ENCODE measurements around the gene MAD2L2.

Gene MAD2L2

GRCh38 chr1:11681071-11681771 lies at the start of gene MAD2L2:
Gene MAD2L2 (minus strand): TSS chr1:11681148. CDS start chr1:11680601, 547 bp downstream.
- peak; percentile 83 for DNase-seq (ENCODE audit: low read depth)

DNA sequence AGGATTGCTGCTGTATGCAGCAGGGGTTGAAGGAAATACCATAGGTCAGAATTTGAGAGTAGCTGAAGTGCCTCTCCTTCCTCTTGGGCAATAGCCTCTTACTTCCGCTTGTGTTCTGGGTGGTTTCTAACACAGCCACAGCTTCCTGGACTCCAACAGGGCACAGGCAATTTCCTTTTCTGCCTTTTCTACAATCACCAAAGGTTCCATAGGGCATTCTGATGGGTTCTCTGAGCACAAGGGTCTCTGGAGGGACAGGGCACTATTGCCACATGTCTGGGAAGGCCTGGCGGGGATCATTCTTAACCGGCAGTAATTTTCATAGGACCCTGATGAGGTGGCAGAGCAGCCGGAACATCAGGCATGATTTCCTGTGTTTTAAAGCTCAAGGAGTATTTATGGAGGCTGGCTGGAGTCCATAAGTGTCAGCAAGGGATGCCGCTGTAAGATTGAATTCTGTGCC lies 49.5 kb upstream of the MAD2L2 start:
- DNase-seq (ENCODE audit: low read depth) = peak; percentile 19

- DNase-seq (ENCODE audit: low read depth) = no peak
These were observed 48.8 kb upstream of the MAD2L2 start for GRCh38 chr1:11729498-11730428.

DNA sequence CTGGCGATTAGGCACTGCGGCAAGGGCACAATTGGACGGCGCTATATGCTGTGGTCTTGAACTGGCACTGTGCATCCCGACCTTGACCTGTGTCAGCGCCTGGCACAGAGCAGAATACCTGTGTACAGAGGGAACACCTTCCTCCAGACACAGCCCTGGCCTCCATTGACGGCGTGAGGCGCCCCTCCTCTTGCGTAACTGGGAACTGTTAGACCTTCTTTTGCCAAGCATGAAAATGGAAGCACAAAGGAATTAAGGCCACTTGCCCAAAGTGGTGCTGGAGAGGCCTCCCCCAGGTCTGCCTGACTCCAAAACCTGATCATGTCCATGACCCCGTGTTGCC lies 48.2 kb upstream of the MAD2L2 start:
- no peak for DNase-seq (ENCODE audit: low read depth)

DNA sequence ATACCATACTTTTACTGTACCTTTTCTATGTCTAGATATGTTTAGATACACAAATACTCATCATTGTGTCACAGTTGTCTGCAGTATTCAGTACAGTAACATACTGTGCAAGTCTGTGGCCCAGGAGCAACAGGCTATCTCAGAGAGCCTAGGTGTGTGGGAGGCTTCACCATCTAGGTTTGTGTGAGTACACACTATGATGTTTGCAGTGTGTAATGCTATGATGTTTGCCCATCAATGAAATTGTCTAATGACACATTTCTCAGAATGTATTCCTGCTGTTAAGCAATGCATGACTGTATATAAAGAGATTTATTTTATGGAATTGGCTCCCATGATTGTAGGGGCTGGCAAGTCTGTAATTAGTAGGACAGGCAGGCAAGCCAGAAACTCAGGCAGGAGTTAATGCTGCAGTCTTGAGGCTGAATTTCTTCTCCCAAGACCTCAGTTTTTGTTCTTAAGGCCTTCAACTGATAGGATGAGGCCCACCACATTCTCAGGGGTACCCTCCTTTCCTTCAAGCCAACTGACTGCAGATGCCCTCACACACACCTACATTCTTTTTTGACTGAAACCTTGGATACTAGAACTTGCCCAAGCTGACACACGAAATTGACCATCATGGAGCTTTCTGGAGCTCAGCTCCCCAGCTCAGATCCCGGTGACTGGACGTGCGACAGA lies 47.3 kb upstream of the MAD2L2 start:
- DNase-seq (ENCODE audit: low read depth) = no peak

DNA sequence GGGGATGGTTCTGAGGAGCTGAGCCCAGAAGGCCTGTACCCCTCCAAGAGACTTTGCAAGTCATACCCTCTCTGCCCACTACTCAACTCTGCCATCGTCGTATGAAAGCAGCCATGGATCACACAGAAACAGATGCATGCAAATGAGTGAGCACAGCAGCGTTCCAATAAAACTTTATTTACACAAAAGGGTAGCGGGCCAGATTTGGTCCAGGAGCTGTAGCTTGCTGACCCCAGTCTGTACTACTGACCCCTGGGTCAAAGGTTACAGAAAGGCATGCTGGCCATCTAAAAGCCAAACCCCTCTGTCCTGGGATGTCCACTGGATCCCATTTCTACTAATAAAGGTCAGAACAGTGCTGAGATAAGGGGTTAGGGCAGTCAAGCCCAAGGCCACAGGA lies 46.2 kb upstream of the MAD2L2 start:
- no peak for DNase-seq (ENCODE audit: low read depth)

- DNase-seq (ENCODE audit: low read depth) = no peak
These were observed 44.7 kb upstream of the MAD2L2 start for GRCh38 chr1:11725616-11726015.

GRCh38 chr1:11722538-11722937 lies 41.6 kb upstream of the MAD2L2 start:
- no peak for DNase-seq (ENCODE audit: low read depth)

DNA sequence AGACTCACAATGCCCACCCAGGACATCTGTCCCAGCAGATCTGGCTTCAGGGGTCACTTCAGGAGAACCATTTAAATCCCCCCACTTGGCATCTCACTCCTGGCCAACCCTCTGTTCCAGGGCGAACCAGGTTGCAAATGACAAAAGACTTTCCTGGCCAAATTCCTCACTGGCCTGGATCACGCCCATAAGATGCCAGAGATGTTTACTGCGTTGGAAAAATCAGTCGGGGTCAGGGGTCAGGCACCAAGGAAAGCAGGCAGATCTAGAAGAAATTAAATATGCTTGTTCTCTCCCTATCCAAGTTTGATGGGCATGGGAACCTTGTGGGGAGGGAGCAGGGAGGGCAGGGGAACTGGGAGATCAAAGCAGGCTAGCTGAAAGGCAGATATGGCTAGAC lies 40.4 kb upstream of the MAD2L2 start:
- DNase-seq (ENCODE audit: low read depth) = no peak

DNA sequence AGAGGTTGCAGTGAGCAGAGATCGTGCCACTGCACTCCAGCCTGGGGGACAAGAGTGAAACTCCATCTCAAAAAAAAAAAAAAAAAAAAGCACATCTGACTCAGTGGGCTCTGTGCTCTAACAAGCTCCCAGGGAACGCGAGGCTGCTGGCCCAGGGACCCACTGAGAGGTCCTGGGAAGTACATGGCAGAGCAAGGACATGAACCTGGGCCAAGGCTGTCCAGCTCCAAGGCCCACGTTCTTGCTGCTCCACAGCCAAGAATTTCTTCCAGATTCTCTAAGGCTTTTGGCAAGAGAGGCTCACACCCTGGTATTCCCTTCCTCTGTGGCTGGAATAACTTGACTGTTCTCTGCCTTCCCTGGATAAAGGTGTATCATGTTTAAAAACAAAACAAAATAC lies 39.6 kb upstream of the MAD2L2 start:
- DNase-seq (ENCODE audit: low read depth) = no peak

GRCh38 chr1:11720033-11720376 lies 39.1 kb upstream of the MAD2L2 start:
- DNase-seq (ENCODE audit: low read depth) = no peak

DNA sequence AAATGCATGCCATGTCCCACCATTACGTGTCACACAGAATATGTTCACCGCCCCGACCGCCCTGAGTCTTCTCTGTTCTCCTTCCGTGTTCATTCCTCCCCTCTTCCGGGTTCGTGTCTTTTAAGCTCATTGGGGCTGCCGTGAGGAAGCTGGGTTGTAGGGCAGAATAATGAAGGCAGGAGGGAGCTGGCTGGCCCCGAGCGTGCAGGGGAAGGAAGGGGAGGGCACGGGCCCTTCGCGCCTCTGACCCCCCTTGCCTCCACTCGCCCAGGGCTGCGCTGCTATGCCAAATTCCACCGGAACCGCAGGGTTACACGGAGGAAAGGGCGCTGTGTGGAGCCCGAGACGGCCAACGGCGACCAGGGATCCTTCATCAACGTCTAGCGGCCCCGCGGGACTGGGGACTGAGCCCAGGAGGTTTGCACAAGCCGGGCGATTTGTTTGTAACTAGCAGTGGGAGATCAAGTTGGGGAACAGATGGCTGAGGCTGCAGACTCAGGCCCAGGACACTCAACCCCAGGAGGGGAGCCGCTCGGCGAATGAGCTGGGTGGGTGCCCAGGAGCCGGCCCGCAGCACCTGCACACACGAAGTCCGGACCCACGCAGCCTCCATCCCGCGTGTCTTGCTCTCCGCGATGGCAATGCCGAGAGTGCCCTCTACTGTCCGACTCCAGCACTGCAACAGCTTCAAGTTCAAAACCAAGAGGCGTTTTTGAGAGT lies 38.5 kb upstream of the MAD2L2 start:
- DNase-seq (ENCODE audit: low read depth) = peak; percentile 78

DNA sequence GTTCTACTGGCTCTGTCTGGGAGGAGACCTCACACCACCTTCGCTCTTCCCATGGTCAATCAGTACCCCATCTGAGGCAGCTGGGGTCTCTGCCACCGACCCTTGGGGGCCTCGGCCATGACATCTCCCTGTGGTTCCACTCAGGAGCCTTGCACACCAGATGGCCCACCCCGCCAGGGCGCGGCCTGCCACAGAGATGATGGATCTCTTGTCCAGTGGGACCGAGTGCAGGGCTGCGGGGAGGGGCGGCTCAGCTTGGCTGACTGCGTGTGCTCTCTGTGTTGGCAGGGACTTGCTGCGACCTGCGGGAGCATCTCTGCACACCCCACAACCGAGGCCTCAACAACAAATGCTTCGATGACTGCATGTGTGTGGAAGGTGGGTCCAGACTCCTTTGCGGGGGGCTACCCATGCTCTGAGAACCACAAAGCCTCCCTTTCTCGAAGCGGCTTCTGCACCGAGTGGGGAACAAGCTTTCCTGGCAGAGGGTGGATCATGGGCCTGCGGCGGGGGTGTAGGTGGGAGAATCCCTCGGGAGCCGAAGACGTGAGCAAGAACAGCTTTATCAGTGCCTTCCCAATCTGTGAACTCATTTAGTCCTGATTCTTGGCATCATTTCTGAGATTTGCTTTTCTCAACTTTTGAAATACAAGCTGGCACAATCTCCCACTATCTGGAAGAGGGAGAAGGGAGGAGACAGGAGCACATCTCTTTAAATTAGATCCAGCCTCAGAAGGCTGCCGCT lies 34.1 kb upstream of the MAD2L2 start:
- no peak for DNase-seq (ENCODE audit: low read depth)

DNA sequence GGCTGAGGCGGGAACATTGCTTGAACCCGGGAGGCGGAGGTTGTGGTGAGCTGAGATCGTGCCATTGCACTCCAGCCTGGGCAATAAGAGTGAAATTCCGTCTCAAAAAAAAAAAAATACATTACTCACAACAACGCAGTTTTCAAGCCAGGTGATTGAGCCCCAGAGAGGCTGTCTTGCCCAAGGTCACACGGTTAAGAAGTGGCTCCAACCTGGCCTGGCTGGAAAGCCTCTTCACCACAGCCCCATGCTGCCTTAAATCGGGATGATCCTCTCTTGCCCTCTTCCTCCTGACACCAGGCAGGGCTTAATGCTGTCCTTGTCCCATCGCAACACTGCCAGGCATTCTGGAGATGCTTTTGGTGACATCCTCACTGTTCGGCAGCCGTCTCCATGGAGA lies 32.1 kb upstream of the MAD2L2 start:
- no peak for DNase-seq (ENCODE audit: low read depth)

- DNase-seq (ENCODE audit: low read depth) = no peak
These were observed 31.3 kb upstream of the MAD2L2 start for GRCh38 chr1:11712285-11712684.

DNA sequence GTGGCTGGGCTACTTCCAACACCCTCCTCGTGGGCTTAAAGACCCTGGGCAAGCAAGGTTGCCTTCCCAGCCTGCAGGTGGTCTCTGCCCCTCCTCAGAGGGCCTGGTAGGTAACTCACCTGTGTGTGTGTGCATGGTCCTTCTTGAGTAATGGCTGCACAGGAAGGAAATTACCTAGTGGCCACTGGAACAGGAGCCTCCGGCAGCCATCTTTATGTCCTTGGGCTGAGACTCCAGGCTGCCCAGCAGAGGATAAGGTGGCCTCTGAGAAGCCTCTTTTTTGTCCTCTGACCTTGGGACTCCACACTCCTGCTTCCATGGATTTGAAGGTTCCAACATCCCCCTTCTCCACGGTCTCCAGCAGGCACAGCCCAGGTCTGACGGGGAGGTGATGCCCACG lies 30.5 kb upstream of the MAD2L2 start:
- DNase-seq (ENCODE audit: low read depth) = no peak

DNA sequence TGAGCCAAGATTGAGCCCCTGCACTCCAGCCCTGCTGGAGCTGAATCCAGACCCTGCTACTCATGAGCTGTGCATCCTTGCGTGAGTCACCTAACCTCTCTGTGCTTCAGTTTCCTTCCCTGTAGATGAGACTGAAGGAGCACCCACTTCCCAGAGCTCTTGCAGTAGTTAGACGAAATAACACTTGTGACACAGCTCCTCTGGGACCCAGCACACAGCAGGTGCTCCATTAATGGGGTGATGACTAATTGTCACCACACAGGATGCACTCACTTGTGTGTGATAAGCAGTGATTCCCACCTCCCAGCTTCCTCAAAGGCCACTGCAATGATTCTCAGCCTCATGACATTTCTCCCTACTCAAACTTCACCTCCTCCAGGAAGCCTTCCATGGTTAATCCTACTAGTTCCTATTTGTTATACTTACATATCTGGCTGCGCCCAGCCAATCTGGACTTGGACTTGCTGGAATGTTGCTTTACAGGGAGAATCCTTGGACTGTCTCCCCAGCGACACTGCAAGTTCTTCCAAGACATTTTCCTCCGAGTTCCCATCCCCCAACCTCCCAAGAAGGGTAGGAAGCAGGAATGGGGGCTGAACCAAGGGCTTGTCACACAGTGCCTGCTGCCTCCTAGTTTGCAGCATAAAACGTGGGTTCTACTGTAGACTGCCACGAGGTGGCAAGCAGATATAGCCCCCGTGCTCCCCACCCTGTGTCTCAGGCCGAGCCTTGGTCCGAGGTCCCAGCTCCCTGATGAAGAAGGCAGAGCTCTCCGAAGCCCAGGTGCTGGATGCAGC lies 27.8 kb upstream of the MAD2L2 start:
- no peak for DNase-seq (ENCODE audit: low read depth)

DNA sequence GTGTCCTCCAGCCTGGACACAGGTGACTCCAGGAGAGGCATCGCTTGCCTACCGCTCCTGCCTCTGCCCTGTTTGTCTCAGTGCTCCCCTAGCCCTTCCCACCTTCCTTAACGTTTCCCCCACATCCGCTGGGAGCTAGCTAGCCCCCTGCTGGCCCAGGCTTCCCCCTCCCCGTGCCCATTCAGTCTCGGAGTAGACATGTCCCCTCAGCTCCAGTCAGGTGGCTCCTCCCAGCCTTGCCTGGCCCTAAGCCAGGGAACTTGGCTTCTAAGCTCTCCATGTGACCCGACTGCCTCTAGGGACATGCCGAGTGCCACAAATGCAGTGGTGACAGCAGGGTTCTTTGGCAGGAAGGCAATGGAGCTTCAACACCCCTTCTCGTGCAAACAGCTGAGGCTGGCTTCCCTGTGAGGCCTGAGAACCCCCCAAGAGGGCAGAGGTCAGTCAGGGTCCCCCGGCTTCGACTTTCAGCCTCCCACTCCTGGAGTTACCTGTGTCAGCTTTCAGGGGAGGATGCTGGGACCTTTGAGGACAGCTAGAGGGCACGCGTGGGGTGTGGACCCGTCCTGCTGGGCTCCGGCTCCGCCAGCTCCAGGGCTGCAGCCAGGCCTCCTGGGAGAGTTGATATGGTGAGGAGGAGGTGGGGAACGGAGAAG lies 26.8 kb upstream of the MAD2L2 start:
- no peak for DNase-seq (ENCODE audit: low read depth)

GRCh38 chr1:11706292-11706691 lies 25.3 kb upstream of the MAD2L2 start:
- no peak for DNase-seq (ENCODE audit: low read depth)

GRCh38 chr1:11705596-11705995 lies 24.6 kb upstream of the MAD2L2 start:
- no peak for DNase-seq (ENCODE audit: low read depth)
